GM12891 (cell line): ENCODE data around the gene ITPR1.

ENCODE experiments used
- PAX5 ChIP-seq: IDR thresholded peaks from 2 replicates; pipeline ENCODE4 v1.6.1; 2011; ENCODE audit warnings: low read length, moderate library complexity, mild to moderate bottlenecking; ENCODE audit not compliant: insufficient read depth, severe bottlenecking
- POLR2A ChIP-seq: IDR thresholded peaks from 2 replicates; pipeline ENCODE4 v1.6.1; 2011; ENCODE audit warnings: low read depth, low read length, control low read depth
- POLR2AphosphoS5 ChIP-seq: IDR thresholded peaks from 2 replicates; pipeline ENCODE4 v1.6.1; 2011; ENCODE audit warnings: low read depth, low read length, control low read depth
- POU2F2 ChIP-seq: IDR thresholded peaks from 2 replicates; pipeline ENCODE4 v1.6.1; 2011; ENCODE audit warnings: low read depth, mild to moderate bottlenecking, control low read depth, low read length, moderate library complexity
- SPI1 ChIP-seq: IDR thresholded peaks from 2 replicates; pipeline ENCODE4 v1.6.1; 2011; ENCODE audit warnings: low read depth, low read length, control low read depth
- TAF1 ChIP-seq: IDR thresholded peaks from 2 replicates; pipeline ENCODE4 v1.6.1; 2011; ENCODE audit warnings: low read depth, low read length, control low read depth

DNA sequence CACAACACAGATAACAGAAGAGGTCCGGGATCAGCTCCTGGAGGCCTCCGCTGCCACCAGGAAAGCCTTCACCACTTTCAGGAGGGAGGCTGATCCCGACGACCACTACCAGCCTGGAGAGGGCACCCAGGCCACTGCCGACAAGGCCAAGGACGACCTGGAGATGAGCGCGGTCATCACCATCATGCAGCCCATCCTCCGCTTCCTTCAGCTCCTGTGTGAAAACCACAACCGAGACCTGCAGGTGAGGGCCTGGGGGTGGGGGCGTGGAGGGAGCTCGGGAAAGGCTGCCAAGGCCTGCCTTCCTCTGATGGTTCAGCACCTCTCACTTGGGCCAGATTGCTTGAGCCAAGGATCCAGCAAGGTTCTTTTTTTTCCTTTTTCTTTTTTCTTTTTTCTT is 275.4 kb downstream of the ITPR1 start:
- TF ChIP-seq TAF1 (no peak), POLR2AphosphoS5 (no peak), POLR2A (no peak), SPI1 (no peak), PAX5 (no peak), POU2F2 (no peak)
